Naive thymus-derived CD4-positive, alpha-beta T cell (primary cell): ENCODE data around the gene CASQ1. TPM values are rescaled to one million over a fixed set of nuclear protein-coding genes. Genes with fewer than 3 reads are reported as not detected.

Experiments
- ATAC-seq: fragments of 150-1000 bp; cut with Tn5 transposase; 2 replicates; pipeline ENCODE4 v1.10.0; 2021; ENCODE audit warnings: mild to moderate bottlenecking, moderate library complexity
- CTCF ChIA-PET: fragments of 350-600 bp; sonication (Branson Sonifier 250); formaldehyde crosslinking; loops from one replicate; lab custom pipeline; 2021; ENCODE audit warnings: antibody characterized with exemption; lab: Charles Lee
- POLR2A ChIA-PET: fragments of 350-600 bp; sonication (Branson Sonifier 250); formaldehyde crosslinking; loops from one replicate; lab custom pipeline; 2021; ENCODE audit warnings: antibody characterized with exemption, inconsistent platforms; lab: Charles Lee
- DNase-seq, 9 donors: peaks; one replicate each; pipeline versions ENCODE4 v3.0.0 to v3.0.0-alpha.2; 2020 to 2022; ENCODE audit warnings: mixed read lengths in 1 of 9
- H3K27ac ChIP-seq: one replicate; pipeline ENCODE4 v1.7.0; 2013; ENCODE audit warnings: mild to moderate bottlenecking, low read depth, low read length, moderate library complexity
- H3K27me3 ChIP-seq, 2 donors: one replicate each; pipeline ENCODE4 v1.7.0; 2013; ENCODE audit warnings: low read length in 2 of 2, mild to moderate bottlenecking in 2 of 2, moderate library complexity in 2 of 2; ENCODE audit not compliant: control insufficient read depth in 2 of 2, insufficient read depth in 2 of 2
- H3K36me3 ChIP-seq, 3 experiments: 1 replicate in 2 of 3; 2 replicates in 1 of 3; pipeline ENCODE4 v1.7.0; 2013; ENCODE audit warnings: low read length in 3 of 3, mild to moderate bottlenecking in 3 of 3, moderate library complexity in 1 of 3; ENCODE audit not compliant: insufficient read depth in 3 of 3, control insufficient read depth in 2 of 3
- H3K4me1 ChIP-seq, 2 donors: one replicate each; pipeline ENCODE4 v1.7.0; 2013; ENCODE audit warnings: low read length in 2 of 2, mild to moderate bottlenecking in 2 of 2, moderate library complexity in 1 of 2; ENCODE audit not compliant: control insufficient read depth in 2 of 2, insufficient read depth in 2 of 2
- H3K4me3 ChIP-seq: 2 replicates; pipeline ENCODE4 v1.7.0; 2013; ENCODE audit warnings: mild to moderate bottlenecking, low read length
- H3K9me3 ChIP-seq, 3 experiments: 1 replicate in 2 of 3; 2 replicates in 1 of 3; pipeline ENCODE4 v1.7.0; 2013; ENCODE audit warnings: low read length in 3 of 3; ENCODE audit not compliant: control insufficient read depth in 2 of 3
- H3K27ac Mint-ChIP-seq, 9 donors: one replicate each; pipeline ENCODE4 v1.8.0; 2020 to 2022; ENCODE audit warnings: mixed read lengths in 9 of 9, mild to moderate bottlenecking in 8 of 9, moderate library complexity in 5 of 9, inconsistent platforms in 2 of 9
- H3K27me3 Mint-ChIP-seq, 5 donors: one replicate each; pipeline ENCODE4 v1.8.0; 2021 to 2022; ENCODE audit warnings: mixed read lengths in 5 of 5, mild to moderate bottlenecking in 1 of 5
- H3K36me3 Mint-ChIP-seq, 5 donors: one replicate each; pipeline ENCODE4 v1.8.0; 2020 to 2022; ENCODE audit warnings: mixed read lengths in 5 of 5, mild to moderate bottlenecking in 3 of 5, inconsistent platforms in 1 of 5
- H3K4me1 Mint-ChIP-seq, 7 donors: one replicate each; pipeline ENCODE4 v1.8.0; 2020 to 2022; ENCODE audit warnings: mixed read lengths in 7 of 7, mild to moderate bottlenecking in 3 of 7, inconsistent platforms in 1 of 7
- H3K4me3 Mint-ChIP-seq, 10 donors: one replicate each; pipeline ENCODE4 v1.8.0; 2020 to 2022; ENCODE audit warnings: mild to moderate bottlenecking in 10 of 10, mixed read lengths in 10 of 10, moderate library complexity in 6 of 10, inconsistent platforms in 2 of 10
- H3K9me3 Mint-ChIP-seq, 11 donors: one replicate each; pipeline ENCODE4 v1.8.0; 2020 to 2022; ENCODE audit warnings: mixed read lengths in 11 of 11, mild to moderate bottlenecking in 4 of 11, inconsistent platforms in 1 of 11, moderate library complexity in 1 of 11
- intact Hi-C, 2 donors: fragments of 100-400 bp; cut with micrococcal nuclease; formaldehyde crosslinking; loops; one replicate each; pipeline ENCODE4 v1.15.1; 2023
- polyA plus RNA-seq, 2 donors: library from polyadenylated mRNA; unstranded; fragments of 300-500 nt; fragmentation: Illumina TruSeq; gene quantifications; one replicate each; pipeline ENCODE4 v1.2.3, GENCODE V29; 2021
- total RNA-seq, 6 experiments: library from RNA in 5 of 6; stranded (reverse) in 5 of 6; gene quantifications; 1 replicate in 5 of 6; 2 replicates in 1 of 6; pipeline ENCODE4 v1.2.3 and lab custom pipeline; 2021 to 2026

CASQ1 gene
- total and polyA plus RNA-seq, 7 experiments from 2014 or later = 1.1 TPM; not detected in 6

DNA sequence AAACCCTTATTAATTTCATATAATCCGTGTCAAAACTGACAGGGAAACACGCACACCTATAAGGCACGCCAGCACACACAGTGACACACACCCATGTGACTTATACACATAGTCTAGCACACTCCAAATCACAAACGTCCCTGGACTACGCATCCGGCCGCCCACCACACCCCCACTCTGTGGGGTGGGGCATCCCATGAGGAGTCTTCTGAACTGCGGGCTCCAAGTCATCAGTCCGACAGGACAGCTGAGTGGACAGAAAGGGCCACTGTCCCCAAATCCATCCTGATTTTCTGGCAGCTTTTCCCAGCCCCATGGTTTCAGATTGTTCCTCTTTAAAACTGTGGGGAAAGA lies 15.6 kb downstream of the CASQ1 start:
- intact Hi-C loops = loop anchor here in 1 of 2 donors (2.0 to 5.0 kb wide), 2 partner anchors 55 to 81 kb away; partner anchors contain the start of gene PEX19
- ATAC-seq (peak; percentile 61), DNase-seq (peak in 6 of 9 donors; percentile 22 to 58 (median 40))
- Histone ChIP-seq H3K27me3 (no peaks in the 10 kb centered on the region), H3K4me1 (peaks cover 12 to 16% of the 10 kb centered on the region in 2 donors), H3K9me3 (no peaks in the 10 kb centered on the region), H3K36me3 (peaks cover 0 to 15% (median 0%) of the 10 kb centered on the region in 3 experiments), H3K27ac (peak overlapping the region; percentile 74), H3K4me3 (peak overlapping the region; percentile 77)
- Mint-ChIP-seq H3K27ac (peak overlapping the region; percentile 58 to 88 (median 82)), H3K36me3 (peaks cover 0 to 2% (median 0%) of the 10 kb centered on the region in 5 donors), H3K4me3 (peak overlapping the region; percentile 77 to 94 (median 86)), H3K4me1 (peaks cover 31 to 50% (median 37%) of the 10 kb centered on the region in 7 donors), H3K27me3 (no peaks in the 10 kb centered on the region), H3K9me3 (peaks cover 0 to 1% (median 0%) of the 10 kb centered on the region in 11 donors)
- POLR2A ChIA-PET = interaction anchor here (1.1 to 2.8 kb wide), 2 partner anchors 12 to 56 kb away, joined by 3 to 11 read pairs; partner anchors contain the start of gene DCAF8
- CTCF ChIA-PET = interaction anchor here (1.1 to 1.3 kb wide), 2 partner anchors 13 to 46 kb away, joined by 3 to 4 read pairs; no protein-coding TSS in a partner anchor

DNA sequence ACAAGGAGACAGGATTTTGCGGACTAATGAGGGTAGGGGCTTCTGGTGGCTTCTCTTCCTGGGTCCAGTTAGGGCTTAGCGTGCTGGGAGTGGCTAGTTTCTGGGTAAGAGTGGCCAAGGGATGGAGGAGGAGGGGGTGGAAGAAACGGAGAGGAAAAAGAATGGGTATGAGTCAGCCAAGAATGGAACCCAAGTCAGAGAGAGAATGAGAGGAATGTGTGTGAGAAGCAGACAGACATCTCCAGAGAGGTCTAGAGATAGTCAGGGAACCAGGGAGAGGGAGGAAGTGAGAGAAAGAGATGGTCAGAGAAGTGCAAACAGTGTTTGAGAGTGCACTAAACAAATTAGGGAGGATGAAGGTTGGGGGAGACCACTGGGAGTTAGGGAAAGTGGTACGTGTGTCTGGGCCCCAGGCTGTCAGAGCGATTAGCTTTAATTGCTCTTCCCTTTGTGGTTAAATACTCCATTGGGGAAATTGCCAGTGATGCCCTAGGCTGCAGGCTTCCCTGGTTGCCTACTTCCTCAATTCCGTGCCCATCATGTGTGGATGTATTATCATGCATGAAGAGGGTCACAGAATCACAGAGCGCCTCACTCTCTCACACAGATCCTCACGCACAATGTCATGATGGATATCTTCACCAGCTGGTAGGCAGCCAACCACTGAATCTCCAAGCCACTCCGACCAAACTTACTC lies 16.2 kb downstream of the CASQ1 start:
- H3K27ac ChIP-seq = peak overlapping the region; percentile 74
- intact Hi-C loops = loop anchor here in 1 of 2 donors (2.0 to 5.0 kb wide), 2 partner anchors 54 to 81 kb away; partner anchors contain the start of gene PEX19
- Mint-ChIP-seq H3K9me3 (peaks cover 0 to 1% (median 0%) of the 10 kb centered on the region in 11 donors), H3K36me3 (peaks cover 0 to 5% (median 0%) of the 10 kb centered on the region in 5 donors), H3K4me3 (peak overlapping the region; percentile 77 to 94 (median 86)), H3K4me1 (peaks cover 31 to 50% (median 37%) of the 10 kb centered on the region in 7 donors), H3K27ac (peak overlapping the region; percentile 58 to 88 (median 83)), H3K27me3 (no peaks in the 10 kb centered on the region)
- DNase-seq = no peak
- POLR2A ChIA-PET = interaction anchor here (2.8 kb wide), 1 partner anchor 56 kb away, joined by 11 read pairs; the partner anchor contains the start of gene DCAF8
- CTCF ChIA-PET = interaction anchor here (1.1 to 1.3 kb wide), 2 partner anchors 14 to 46 kb away, joined by 3 to 4 read pairs; no protein-coding TSS in a partner anchor
- peak overlapping the region; percentile 77 for H3K4me3 ChIP-seq
- no peak for ATAC-seq
- H3K4me1 ChIP-seq = peaks cover 12 to 16% of the 10 kb centered on the region in 2 donors
- no peaks in the 10 kb centered on the region for H3K9me3 ChIP-seq
- H3K36me3 ChIP-seq = peaks cover 0 to 20% (median 0%) of the 10 kb centered on the region in 3 experiments
- no peaks in the 10 kb centered on the region for H3K27me3 ChIP-seq

DNA sequence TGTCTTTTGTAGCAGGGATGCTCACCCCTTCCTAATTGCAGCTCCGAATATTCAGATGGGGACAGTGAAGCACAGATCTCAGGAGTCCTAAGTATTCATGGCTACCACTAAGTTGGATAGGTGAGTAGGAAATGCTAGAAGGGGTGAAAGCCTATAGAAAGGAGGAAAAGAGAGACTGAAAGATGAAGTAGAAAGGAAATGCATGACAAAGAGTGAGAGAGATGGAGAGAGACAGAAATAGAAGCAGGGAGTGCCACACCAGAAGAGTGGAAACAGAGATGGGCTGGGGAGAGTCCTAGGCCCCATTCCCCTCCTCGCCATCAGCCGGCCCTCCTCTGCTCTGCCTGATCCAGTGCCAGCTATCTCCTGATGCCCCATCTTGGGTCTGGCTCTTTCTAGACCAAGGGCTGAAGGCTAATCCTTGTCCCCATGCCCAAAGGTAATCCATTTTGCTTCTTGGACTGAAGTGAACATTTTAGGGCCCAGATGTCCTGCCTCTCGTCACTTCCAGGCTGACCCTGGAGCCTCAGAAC lies 16.8 kb downstream of the CASQ1 start:
- Histone ChIP-seq H3K36me3 (peaks cover 0 to 24% (median 0%) of the 10 kb centered on the region in 3 experiments), H3K27ac (no peak overlapping the region), H3K9me3 (no peaks in the 10 kb centered on the region), H3K4me1 (peaks cover 12 to 16% of the 10 kb centered on the region in 2 donors), H3K4me3 (no peak overlapping the region), H3K27me3 (no peaks in the 10 kb centered on the region)
- Mint-ChIP-seq H3K4me3 (peak overlapping the region in 8 of 10 donors; percentile 15 to 94 (median 84)), H3K9me3 (peaks cover 0 to 1% (median 0%) of the 10 kb centered on the region in 11 donors), H3K36me3 (peaks cover 0 to 7% (median 2%) of the 10 kb centered on the region in 5 donors), H3K27me3 (no peaks in the 10 kb centered on the region), H3K4me1 (peaks cover 31 to 51% (median 37%) of the 10 kb centered on the region in 7 donors), H3K27ac (peak overlapping the region; percentile 26 to 88 (median 83))
- intact Hi-C loops = loop anchor here in 1 of 2 donors (2.0 to 5.0 kb wide), 2 partner anchors 54 to 80 kb away; partner anchors contain the start of gene PEX19
- no peak for ATAC-seq
- ChIA-PET CTCF (no interaction called here), POLR2A (interaction anchor here (0.7 kb wide), 1 partner anchor 14 kb away, joined by 3 read pairs; no protein-coding TSS in a partner anchor)
- DNase-seq = no peak

DNA sequence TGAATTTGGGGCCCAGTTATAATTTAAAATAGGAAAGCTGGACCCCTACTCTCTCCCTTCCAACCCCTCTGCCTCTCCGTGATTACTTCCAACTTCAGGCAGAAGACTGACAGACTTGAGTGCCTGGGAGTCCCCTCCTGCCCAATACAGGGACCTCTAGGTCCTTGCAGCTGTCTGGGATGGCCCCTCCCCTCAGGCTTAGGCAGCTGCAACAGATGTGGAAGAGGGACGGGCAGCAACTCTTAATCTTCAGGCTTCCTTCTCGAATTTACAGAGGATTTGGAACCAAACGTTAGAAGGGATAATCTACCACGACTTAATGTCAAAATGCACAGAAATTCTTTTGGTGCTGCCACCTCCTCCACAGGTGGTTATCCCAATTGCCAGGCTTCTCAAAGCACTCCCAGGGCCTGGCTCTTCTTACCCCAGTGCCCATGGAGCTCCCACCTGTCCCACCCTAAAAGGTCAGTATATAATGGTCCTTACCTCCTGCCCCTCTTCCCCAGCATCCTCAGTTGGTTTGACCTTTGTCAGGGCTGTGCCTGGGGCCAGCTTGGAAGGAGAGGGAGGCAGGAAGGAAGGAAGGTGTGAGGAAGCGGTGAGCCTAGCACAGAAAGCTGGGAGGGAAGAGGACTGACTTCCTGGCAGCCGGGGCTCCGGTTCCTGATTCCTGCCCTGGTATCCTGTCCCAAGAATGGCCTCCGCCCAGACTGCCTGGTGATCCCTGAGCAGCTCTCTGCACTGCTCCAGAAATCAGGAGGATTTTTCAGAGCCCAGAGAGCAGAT lies 17.6 kb downstream of the CASQ1 start:
- H3K27ac ChIP-seq = no peak overlapping the region
- CTCF ChIA-PET = interaction anchor here (1.2 kb wide), 1 partner anchor 12 kb away, joined by 4 read pairs; no protein-coding TSS in a partner anchor

DNA sequence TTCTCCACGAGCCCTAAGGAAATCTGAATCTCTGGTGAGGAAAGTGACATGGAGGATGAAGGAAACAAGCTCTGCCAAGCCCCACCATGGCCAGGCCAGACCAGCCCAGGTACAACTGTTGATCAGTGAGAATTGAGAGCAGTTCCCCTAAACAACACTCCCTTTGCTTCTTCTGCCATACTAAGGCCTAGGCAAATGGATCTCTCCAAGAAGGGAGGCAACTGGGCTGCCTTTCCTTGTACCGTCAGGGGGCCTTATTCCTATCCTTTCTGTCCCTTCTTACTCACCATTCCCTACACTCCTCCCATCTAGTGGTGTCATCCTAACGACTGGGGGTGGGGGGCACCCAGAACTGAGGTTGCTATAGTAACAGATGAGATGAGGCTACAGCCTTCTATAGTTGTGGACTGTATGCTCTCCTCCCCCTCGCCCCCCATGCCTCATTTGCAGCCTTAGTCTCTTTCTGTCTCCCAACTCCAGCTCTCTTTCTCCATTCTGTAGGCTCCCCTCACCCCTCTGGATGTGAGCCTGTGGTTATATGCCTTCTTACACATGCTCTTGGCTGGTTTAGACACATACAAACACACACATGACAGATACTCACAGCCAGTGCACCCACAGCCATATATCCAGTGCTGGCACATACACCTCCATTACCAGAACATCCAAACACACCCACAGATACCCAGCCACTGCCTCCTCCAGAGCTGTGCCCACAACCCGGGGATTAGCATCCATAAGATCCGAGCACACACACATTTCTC lies 18.4 kb downstream of the CASQ1 start:
- H3K36me3 Mint-ChIP-seq = peaks cover 0 to 16% (median 5%) of the 10 kb centered on the region in 5 donors
- Histone ChIP-seq H3K4me1 (peaks cover 12 to 16% of the 10 kb centered on the region in 2 donors), H3K27me3 (no peaks in the 10 kb centered on the region), H3K27ac (no peak overlapping the region), H3K4me3 (no peak overlapping the region), H3K36me3 (peaks cover 0 to 38% (median 0%) of the 10 kb centered on the region in 3 experiments), H3K9me3 (no peaks in the 10 kb centered on the region)
- no peaks in the 10 kb centered on the region for H3K27me3 Mint-ChIP-seq
- CTCF ChIA-PET = interaction anchor here (1.2 kb wide), 1 partner anchor 13 kb away, joined by 4 read pairs; no protein-coding TSS in a partner anchor
- H3K4me3 Mint-ChIP-seq = no peak overlapping the region
- H3K9me3 Mint-ChIP-seq = no peaks in the 10 kb centered on the region
- intact Hi-C loops = loop anchor here in 1 of 2 donors (5.0 kb wide), 1 partner anchor 79 kb away; the partner anchor contains the start of gene PEX19
- POLR2A ChIA-PET = interaction anchor here (1.5 kb wide), 1 partner anchor 9 kb away, joined by 3 read pairs; no protein-coding TSS in a partner anchor
- ATAC-seq (no peak), DNase-seq (no peak)
- peaks cover 31 to 56% (median 37%) of the 10 kb centered on the region in 7 donors for H3K4me1 Mint-ChIP-seq
- H3K27ac Mint-ChIP-seq = peak overlapping the region; percentile 19 to 87 (median 44)

More for the DNA sequence above, 17.6 kb downstream of the CASQ1 start:
- Histone ChIP-seq H3K4me3 (no peak overlapping the region), H3K9me3 (no peaks in the 10 kb centered on the region), H3K4me1 (peaks cover 12 to 16% of the 10 kb centered on the region in 2 donors), H3K36me3 (peaks cover 0 to 32% (median 0%) of the 10 kb centered on the region in 3 experiments), H3K27me3 (no peaks in the 10 kb centered on the region)
- Mint-ChIP-seq H3K27ac (peak overlapping the region in 6 of 9 donors; percentile 41 to 88 (median 84)), H3K36me3 (peaks cover 0 to 14% (median 5%) of the 10 kb centered on the region in 5 donors), H3K4me1 (peaks cover 31 to 56% (median 37%) of the 10 kb centered on the region in 7 donors), H3K27me3 (no peaks in the 10 kb centered on the region), H3K4me3 (peak overlapping the region in 1 of 10 donors; percentile 18), H3K9me3 (no peaks in the 10 kb centered on the region)
- POLR2A ChIA-PET = interaction anchor here (0.7 to 1.5 kb wide), 2 partner anchors 8 to 13 kb away, joined by 3 read pairs; no protein-coding TSS in a partner anchor
- intact Hi-C loops = loop anchor here in 1 of 2 donors (2.0 to 5.0 kb wide), 2 partner anchors 53 to 79 kb away; partner anchors contain the start of gene PEX19
- DNase-seq (no peak), ATAC-seq (no peak)
